HCT116 (cell line): Measurements from ENCODE around the gene C22orf39. TPM values are rescaled to one million over a fixed set of nuclear protein-coding genes. Genes with fewer than 3 reads are reported as not detected.
A peak's percentile ranks its signal among the peaks of the same experiment; 100 is the strongest.

ENCODE experiments used
- ATAC-seq: fragments of 200-7000 bp; cut with Tn5 transposase; 2 replicates; pipeline ENCODE4 v1.9.1; 2020; ENCODE audit warnings: mild to moderate bottlenecking, moderate library complexity
- BruUV-seq: library from RNA; stranded (reverse); fragments of 400-500 nt; replicated peaks from 2 replicates; lab custom pipeline; 2021; lab: Mats Ljungman, UMichigan
- CTCF ChIA-PET: fragments of 300-600 bp; sonication (Branson Sonifier 250); formaldehyde crosslinking; loops from one replicate; lab custom pipeline; 2021; ENCODE audit warnings: antibody characterized with exemption; lab: Charles Lee
- POLR2A ChIA-PET: fragments of 300-600, 350-600 bp; sonication (Branson Sonifier 250); formaldehyde crosslinking; loops from one replicate; lab custom pipeline; 2021; ENCODE audit warnings: antibody characterized with exemption; lab: Charles Lee
- RAD21 ChIA-PET, 2 experiments: fragments of 300-600 bp; sonication (Branson Sonifier 250); formaldehyde crosslinking; loops; one replicate each; lab custom pipeline; 2023; ENCODE audit warnings: low total read pairs in 2 of 2; ENCODE audit not compliant: uncharacterized antibody in 2 of 2, unreplicated experiment in 2 of 2, low non-redundant PET in 1 of 2; lab: Charles Lee
- DNase-seq: peaks from one replicate; pipeline ENCODE4 v3.0.0-alpha.2; 2010; ENCODE audit warnings: low read depth, low spot score
- H2AFZ ChIP-seq: fragments of 200-600 bp; shearing (Covaris generic), sonication (generic); 2 replicates; pipeline ENCODE4 v1.6.1; 2017; ENCODE audit warnings: low read depth, mixed run types, mixed read lengths, antibody characterized with exemption, low read length; ENCODE audit not compliant: poor library complexity, severe bottlenecking
- H3K27ac ChIP-seq: 2 replicates; pipeline ENCODE4 v1.5.1; 2012; ENCODE audit warnings: low read depth, low read length
- H3K27me3 ChIP-seq: fragments of 200-600 bp; sonication (generic); 2 replicates; pipeline ENCODE4 v1.6.1; 2016; ENCODE audit warnings: mixed run types, low read length, mixed read lengths; ENCODE audit not compliant: insufficient read depth
- H3K36me3 ChIP-seq, 2 experiments: fragments of 200-500 bp in 1 of 2; fragments of 200-600 bp in 1 of 2; sonication (Bioruptor generic) in 1 of 2; sonication (generic) in 1 of 2; 2 replicates each; pipeline versions ENCODE4 v1.5.1 to v1.6.1; 2014 to 2016; ENCODE audit warnings: low read length in 2 of 2, inconsistent platforms in 1 of 2, mixed read lengths in 1 of 2, mixed run types in 1 of 2; ENCODE audit not compliant: insufficient read depth in 2 of 2, control insufficient read depth in 1 of 2
- H3K4me1 ChIP-seq, 2 experiments: fragments of 200-600 bp in 1 of 2; sonication (generic) in 1 of 2; 2 replicates each; pipeline versions ENCODE4 v1.5.1 to v1.6.1; 2012 to 2017; ENCODE audit warnings: low read length in 2 of 2, inconsistent platforms in 1 of 2, mild to moderate bottlenecking in 1 of 2, mixed read lengths in 1 of 2, mixed run types in 1 of 2, moderate library complexity in 1 of 2; ENCODE audit not compliant: insufficient read depth in 2 of 2, control insufficient read depth in 1 of 2
- H3K4me2 ChIP-seq: fragments of 200-600 bp; sonication (generic); 2 replicates; pipeline ENCODE4 v1.6.1; 2017; ENCODE audit warnings: mixed run types, low read length, mixed read lengths
- H3K4me3 ChIP-seq, 2 experiments: fragments of 200-600 bp in 1 of 2; sonication (generic) in 1 of 2; replicated peaks in 1 of 2; 2 replicates each; pipeline ENCODE4 v1.5.1; 2011 to 2016; ENCODE audit warnings: low read length in 2 of 2, control low read depth in 1 of 2, low read depth in 1 of 2, mild to moderate bottlenecking in 1 of 2, mixed read lengths in 1 of 2, mixed run types in 1 of 2
- H3K79me2 ChIP-seq: fragments of 200-600 bp; sonication (generic); 2 replicates; pipeline ENCODE4 v1.6.1; 2017; ENCODE audit warnings: mild to moderate bottlenecking, mixed run types, low read length, moderate library complexity, mixed read lengths; ENCODE audit not compliant: insufficient read depth
- H3K9ac ChIP-seq: fragments of 200-600 bp; sonication (generic); 2 replicates; pipeline ENCODE4 v1.6.1; 2016; ENCODE audit warnings: low read length, mixed read lengths
- H3K9me2 ChIP-seq: fragments of 200-600 bp; sonication (generic), shearing (Covaris generic); 2 replicates; pipeline ENCODE4 v1.6.1; 2017; ENCODE audit warnings: mixed run types, mild to moderate bottlenecking, moderate library complexity; ENCODE audit not compliant: insufficient read depth
- H3K9me3 ChIP-seq, 2 experiments: fragments of 200-500 bp in 1 of 2; fragments of 200-600 bp in 1 of 2; sonication (Bioruptor generic) in 1 of 2; sonication (generic) in 1 of 2; 2 replicates each; pipeline ENCODE4 v1.6.1; 2014 to 2017; ENCODE audit warnings: low read length in 2 of 2, mixed read lengths in 2 of 2, inconsistent platforms in 1 of 2, low read depth in 1 of 2, mild to moderate bottlenecking in 1 of 2, mixed run types in 1 of 2, moderate library complexity in 1 of 2; ENCODE audit not compliant: control insufficient read depth in 1 of 2, insufficient read depth in 1 of 2
- H4K20me1 ChIP-seq: fragments of 200-600 bp; sonication (generic), shearing (Covaris generic); 2 replicates; pipeline ENCODE4 v1.6.1; 2017; ENCODE audit warnings: mixed run types, mild to moderate bottlenecking, moderate library complexity; ENCODE audit not compliant: insufficient read depth
- ATF3 ChIP-seq: IDR thresholded peaks from 2 replicates; pipeline ENCODE4 v1.6.1; 2012
- CBX3 ChIP-seq: IDR thresholded peaks from 2 replicates; pipeline ENCODE4 v1.6.1; 2012; ENCODE audit warnings: low read depth
- CEBPB ChIP-seq: IDR thresholded peaks from 2 replicates; pipeline ENCODE4 v1.6.1; 2012; ENCODE audit warnings: low read depth
- CTCF ChIP-seq, 3 experiments: fragments of 200-600 bp in 1 of 3; sonication (generic) in 1 of 3; IDR thresholded peaks in 2 of 3; conservative IDR thresholded peaks in 1 of 3; 2 replicates each; pipeline ENCODE4 v1.5.1; 2012 to 2017; ENCODE audit warnings: low read depth in 2 of 3, low read length in 2 of 3, antibody characterized with exemption in 1 of 3, borderline replicate concordance in 1 of 3, control low read depth in 1 of 3, mild to moderate bottlenecking in 1 of 3, mixed read lengths in 1 of 3, mixed run types in 1 of 3, moderate library complexity in 1 of 3; ENCODE audit not compliant: insufficient read depth in 1 of 3
- EZH2 ChIP-seq: fragments of 200-600 bp; sonication (generic); IDR thresholded peaks from 2 replicates; pipeline ENCODE4 v1.6.1; 2017; ENCODE audit warnings: antibody characterized with exemption, mixed run types
- EZH2phosphoT487 ChIP-seq: fragments of 200-600 bp; IDR thresholded peaks from 2 replicates; pipeline ENCODE4 v1.6.1; 2018; ENCODE audit warnings: antibody characterized with exemption, borderline replicate concordance
- FOSL1 ChIP-seq: IDR thresholded peaks from 2 replicates; pipeline ENCODE4 v1.6.1; 2012; ENCODE audit warnings: low read depth
- MAX ChIP-seq: IDR thresholded peaks from 2 replicates; pipeline ENCODE4 v1.6.1; 2012
- RAD21 ChIP-seq: IDR thresholded peaks from 2 replicates; pipeline ENCODE4 v1.6.1; 2012; ENCODE audit warnings: low read depth, mild to moderate bottlenecking
- REST ChIP-seq: IDR thresholded peaks from 2 replicates; pipeline ENCODE4 v1.6.1; 2012; ENCODE audit warnings: low read depth
- SIN3A ChIP-seq: IDR thresholded peaks from 2 replicates; pipeline ENCODE4 v1.6.1; 2012; ENCODE audit warnings: low read depth
- TCF7L2 ChIP-seq: IDR thresholded peaks from 2 replicates; pipeline ENCODE4 v1.7.0; 2011; ENCODE audit warnings: borderline replicate concordance, inconsistent platforms; ENCODE audit not compliant: insufficient read depth, insufficient read length; ENCODE audit errors: extremely low read depth
- ZFX ChIP-seq: fragments of 450-650 bp; IDR thresholded peaks from 2 replicates; pipeline ENCODE4 v1.6.1; 2017
- intact Hi-C: fragments of 100-400 bp; cut with micrococcal nuclease; formaldehyde crosslinking; loops from 2 replicates; pipeline ENCODE4 v1.10.0; 2022
- total RNA-seq: library from RNA; stranded (reverse); gene quantifications from one replicate; pipeline ENCODE4 v1.2.1, GENCODE V29; 2021; ENCODE audit not compliant: unreplicated experiment

The C22orf39 gene
- total RNA-seq, 1 experiment from 2014 or later = 17.7 TPM

GRCh38 chr22:19473578-19473977, 26.1 kb upstream of the C22orf39 start:
- Histone ChIP-seq H4K20me1 (peaks cover 9% of the 10 kb centered on the region; the same call in 1 of the 2 replicates), H3K9ac (no peak overlapping the region), H3K79me2 (peaks cover 83% of the 10 kb centered on the region), H3K9me3 (no peaks in the 10 kb centered on the region), H3K4me3 (no peak overlapping the region), H3K9me2 (no peaks in the 10 kb centered on the region), H3K36me3 (peaks cover 19 to 59% of the 10 kb centered on the region in 2 experiments; a peak in 3 of 4 replicates), H3K27ac (no peak overlapping the region), H3K27me3 (no peaks in the 10 kb centered on the region)
- no TSS peak for BruUV-seq
- ChIA-PET POLR2A (interaction anchor here (0.6 kb wide), 1 partner anchor 189 kb away, joined by 4 read pairs; no protein-coding TSS in a partner anchor), CTCF (interaction anchor here (0.6 to 2.7 kb wide), 5 partner anchors 9 to 295 kb away, joined by 3 to 11 read pairs (median 5); partner anchors contain the start of gene SLC25A1)
- TF ChIP-seq CTCF (IDR thresholded peaks at IDR 0.05 in 2 of 3, conservative IDR thresholded peaks at IDR 0.05 in 1 of 3; ENCODE audit: borderline replicate concordance in 1 of 3, insufficient read depth in 1 of 3, low read depth in 2 of 3, low read length in 2 of 3) (peak in 1 of 3 experiments; percentile 19; a peak in 2 of 6 replicates), CBX3 (no peak)
- TF ChIP-seq, all 23 proteins: peak for 1
- intact Hi-C loops = loop anchor here (10.0 kb wide), 1 partner anchor 329 kb away; the partner anchor contains the start of gene ESS2
- ATAC-seq (peak; percentile 67), DNase-seq (no peak)
- Histone ChIP-seq H3K4me1 (peaks cover 7 to 12% of the 10 kb centered on the region in 2 experiments; a peak in 3 of 4 replicates), H2AFZ (no peak overlapping the region), H3K4me2 (no peak overlapping the region)
- RAD21 ChIA-PET = no interaction called here

GRCh38 chr22:19472233-19472632, 24.7 kb upstream of the C22orf39 start:
- Histone ChIP-seq H3K27me3 (no peaks in the 10 kb centered on the region), H4K20me1 (peaks cover 3% of the 10 kb centered on the region; the same call in 1 of the 2 replicates), H3K79me2 (peaks cover 76% of the 10 kb centered on the region), H3K4me2 (no peak overlapping the region), H3K4me3 (no peak overlapping the region), H3K4me1 (peaks cover 2 to 3% of the 10 kb centered on the region in 2 experiments; a peak in 3 of 4 replicates), H3K9me2 (no peaks in the 10 kb centered on the region), H3K36me3 (peaks cover 27 to 70% of the 10 kb centered on the region in 2 experiments; a peak in 3 of 4 replicates), H3K9me3 (no peaks in the 10 kb centered on the region), H2AFZ (no peak overlapping the region), H3K27ac (no peak overlapping the region), H3K9ac (no peak overlapping the region)
- TF ChIP-seq SIN3A (no peak), EZH2phosphoT487 (no peak), REST (no peak), RAD21 (no peak), TCF7L2 (no peak), FOSL1 (no peak), CBX3 (no peak), EZH2 (no peak), ZFX (no peak), ATF3 (no peak), CEBPB (no peak), MAX (no peak)
- DNase-seq (no peak), ATAC-seq (no peak)
- POLR2A ChIA-PET = no interaction called here
- CTCF ChIA-PET = interaction anchor here (0.6 kb wide), 1 partner anchor 293 kb away, joined by 3 read pairs; no protein-coding TSS in a partner anchor
- RAD21 ChIA-PET = no interaction called here
- intact Hi-C loops = loop anchor here (10.0 kb wide), 1 partner anchor 327 kb away; the partner anchor contains the start of gene ESS2
- BruUV-seq = no TSS peak
